Measurements from ENCODE around the gene CHI3L1. TPM values are rescaled to one million over a fixed set of nuclear protein-coding genes. Genes with fewer than 3 reads are reported as not detected.

CHI3L1 gene
- total and polyA plus RNA-seq, 2 donors (not counting 1 experiment from before 2014, with no cell fraction given) = 0.15 TPM; not detected in 1

DNA sequence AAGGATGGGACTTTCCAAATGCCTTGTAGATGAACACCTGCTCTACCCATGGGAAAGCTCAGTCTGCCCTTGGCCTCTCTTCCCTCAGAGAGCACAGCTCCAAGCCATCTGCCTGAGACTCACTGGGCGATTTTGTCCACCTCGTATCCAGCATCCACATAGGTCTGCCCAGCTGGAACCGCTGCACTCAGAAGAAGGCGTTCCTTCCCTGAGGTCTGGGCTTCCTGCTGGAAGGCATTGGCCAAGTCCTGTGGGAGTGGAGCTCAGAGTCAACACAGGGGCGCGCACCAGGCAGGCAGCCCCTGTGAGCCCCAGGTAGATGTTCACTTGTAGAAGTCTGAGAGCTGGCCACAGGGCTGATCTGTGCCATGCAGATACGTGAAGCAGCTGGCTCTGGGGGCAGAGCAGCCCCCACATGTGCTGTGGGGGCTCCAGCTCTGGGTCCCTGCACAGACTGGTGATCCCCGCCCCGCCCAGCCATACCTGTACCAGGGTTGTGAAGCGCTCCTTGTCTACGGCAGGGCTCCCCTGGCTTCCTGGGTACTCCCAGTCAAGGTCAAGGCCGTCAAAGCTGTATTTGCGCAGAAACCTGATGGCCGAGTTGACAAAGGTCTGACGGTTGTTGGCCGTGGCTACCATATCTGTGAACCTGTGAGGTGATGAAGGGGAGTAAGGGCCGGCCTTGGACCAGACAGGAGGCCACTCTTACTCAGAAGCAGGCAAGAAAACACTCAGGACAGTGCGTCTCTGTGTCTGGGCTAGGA is 36.7 kb upstream of the CHI3L1 start:
- peaks cover 0 to 4% (median 0%) of the 10 kb centered on the region in 4 experiments for H3K27me3 ChIP-seq (replicated peaks in 1 of 4; ENCODE audit: control extremely low read depth in 1 of 4, control insufficient read depth in 3 of 4, insufficient read depth in 4 of 4, low read length in 3 of 4)
- TF ChIP-seq, protein P1, sequence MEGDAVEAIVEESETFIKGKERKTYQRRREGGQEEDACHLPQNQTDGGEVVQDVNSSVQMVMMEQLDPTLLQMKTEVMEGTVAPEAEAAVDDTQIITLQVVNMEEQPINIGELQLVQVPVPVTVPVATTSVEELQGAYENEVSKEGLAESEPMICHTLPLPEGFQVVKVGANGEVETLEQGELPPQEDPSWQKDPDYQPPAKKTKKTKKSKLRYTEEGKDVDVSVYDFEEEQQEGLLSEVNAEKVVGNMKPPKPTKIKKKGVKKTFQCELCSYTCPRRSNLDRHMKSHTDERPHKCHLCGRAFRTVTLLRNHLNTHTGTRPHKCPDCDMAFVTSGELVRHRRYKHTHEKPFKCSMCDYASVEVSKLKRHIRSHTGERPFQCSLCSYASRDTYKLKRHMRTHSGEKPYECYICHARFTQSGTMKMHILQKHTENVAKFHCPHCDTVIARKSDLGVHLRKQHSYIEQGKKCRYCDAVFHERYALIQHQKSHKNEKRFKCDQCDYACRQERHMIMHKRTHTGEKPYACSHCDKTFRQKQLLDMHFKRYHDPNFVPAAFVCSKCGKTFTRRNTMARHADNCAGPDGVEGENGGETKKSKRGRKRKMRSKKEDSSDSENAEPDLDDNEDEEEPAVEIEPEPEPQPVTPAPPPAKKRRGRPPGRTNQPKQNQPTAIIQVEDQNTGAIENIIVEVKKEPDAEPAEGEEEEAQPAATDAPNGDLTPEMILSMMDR (IDR thresholded peaks at IDR 0.05) = no peak
- TF ChIP-seq EZH2 (IDR thresholded peaks at IDR 0.05; ENCODE audit: borderline replicate concordance, insufficient read depth, low read depth, low read length, poor library complexity, severe bottlenecking) = no peak
- no peaks in the 10 kb centered on the region for H4K20me1 ChIP-seq (ENCODE audit: control insufficient read depth, insufficient read depth, low read length, poor library complexity, severe bottlenecking)
- DNase-seq = no peak
- no peak overlapping the region for H2AFZ ChIP-seq (ENCODE audit: insufficient read depth, low read depth, low read length, poor library complexity, severe bottlenecking)
- WGBS (ENCODE audit: insufficient coverage) = 89% methylated on average over 18 of the region's 18 CpGs
- no peak for ATAC-seq (ENCODE audit: low read depth)
- H3K9me3 ChIP-seq (ENCODE audit: control extremely low read depth in 1 of 3, control insufficient read depth in 2 of 3, insufficient read depth in 1 of 3, low read length in 2 of 3) = no peaks in the 10 kb centered on the region
- no peaks in the 10 kb centered on the region for H3K4me1 Mint-ChIP-seq
- no peak overlapping the region for H3K4me2 ChIP-seq (replicated peaks; ENCODE audit: low read depth, low read length, poor library complexity, severe bottlenecking)
- CTCF ChIA-PET = interaction anchor here (1.2 kb wide), 1 partner anchor 9 kb away, joined by 3 read pairs; no protein-coding TSS in a partner anchor
- H3K9me3 Mint-ChIP-seq (ENCODE audit: insufficient read depth) = no peaks in the 10 kb centered on the region
- H3K27ac Mint-ChIP-seq = no peak overlapping the region
- H3K4me3 ChIP-seq (ENCODE audit: control extremely low read depth in 1 of 5, extremely low read depth in 1 of 5, insufficient read depth in 1 of 5, low read depth in 2 of 5, low read length in 4 of 5) = no peak overlapping the region
- no peak overlapping the region for H3K9ac ChIP-seq (ENCODE audit: low read length)
- H3K4me1 ChIP-seq (ENCODE audit: control insufficient read depth in 2 of 2, insufficient read depth in 2 of 2, low read length in 2 of 2) = no peaks in the 10 kb centered on the region
- H3K27ac ChIP-seq (ENCODE audit: low read length in 2 of 2) = no peak overlapping the region
- POLR2A ChIA-PET = no interaction called here
- intact Hi-C loops (cut with micrococcal nuclease) = no loop called here
- no peaks in the 10 kb centered on the region for H3K79me2 ChIP-seq (ENCODE audit: control insufficient read depth, insufficient read depth, low read length)
- no peaks in the 10 kb centered on the region for H3K36me3 ChIP-seq (replicated peaks in 1 of 2; ENCODE audit: control extremely low read depth in 1 of 2, control insufficient read depth in 1 of 2, extremely low read depth in 1 of 2, insufficient read depth in 2 of 2, low read length in 1 of 2)
- no peak overlapping the region for H3K4me3 Mint-ChIP-seq
- peaks cover 11% of the 10 kb centered on the region for H3K27me3 Mint-ChIP-seq

DNA sequence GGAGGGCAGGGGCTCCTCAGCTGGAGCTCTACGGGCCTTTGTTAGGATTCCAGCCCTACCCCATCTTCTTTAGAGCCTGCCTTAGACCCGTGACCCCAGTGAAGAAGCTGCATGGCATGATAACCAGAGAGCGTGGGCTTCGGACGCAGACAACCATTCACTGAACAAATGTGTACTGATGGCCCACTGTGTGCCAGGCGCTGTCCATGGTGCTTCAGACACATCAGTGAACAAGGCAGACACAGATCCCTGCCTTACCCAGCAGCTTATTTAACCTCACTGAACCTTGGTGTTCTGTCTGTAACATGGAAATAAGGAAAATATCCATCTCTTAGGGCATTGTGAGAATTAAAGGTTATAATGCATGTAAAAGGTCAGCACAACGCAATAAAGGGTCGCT is 33.4 kb upstream of the CHI3L1 start:
- Histone ChIP-seq H3K36me3 (replicated peaks in 1 of 2; ENCODE audit: control extremely low read depth in 1 of 2, control insufficient read depth in 1 of 2, extremely low read depth in 1 of 2, insufficient read depth in 2 of 2, low read length in 1 of 2) (no peaks in the 10 kb centered on the region), H3K79me2 (ENCODE audit: control insufficient read depth, insufficient read depth, low read length) (no peaks in the 10 kb centered on the region), H3K4me1 (ENCODE audit: control insufficient read depth in 2 of 2, insufficient read depth in 2 of 2, low read length in 2 of 2) (no peaks in the 10 kb centered on the region), H2AFZ (ENCODE audit: insufficient read depth, low read depth, low read length, poor library complexity, severe bottlenecking) (no peak overlapping the region), H4K20me1 (ENCODE audit: control insufficient read depth, insufficient read depth, low read length, poor library complexity, severe bottlenecking) (no peaks in the 10 kb centered on the region), H3K9ac (ENCODE audit: low read length) (no peak overlapping the region), H3K4me3 (ENCODE audit: control extremely low read depth in 1 of 5, extremely low read depth in 1 of 5, insufficient read depth in 1 of 5, low read depth in 2 of 5, low read length in 4 of 5) (no peak overlapping the region), H3K27me3 (replicated peaks in 1 of 4; ENCODE audit: control extremely low read depth in 1 of 4, control insufficient read depth in 3 of 4, insufficient read depth in 4 of 4, low read length in 3 of 4) (peaks cover 0 to 22% (median 0%) of the 10 kb centered on the region in 4 experiments), H3K27ac (ENCODE audit: low read length in 2 of 2) (no peak overlapping the region), H3K4me2 (replicated peaks; ENCODE audit: low read depth, low read length, poor library complexity, severe bottlenecking) (no peak overlapping the region), H3K9me3 (ENCODE audit: control extremely low read depth in 1 of 3, control insufficient read depth in 2 of 3, insufficient read depth in 1 of 3, low read length in 2 of 3) (no peaks in the 10 kb centered on the region)
- DNase-seq (no peak), ATAC-seq (ENCODE audit: low read depth) (no peak)
- ChIA-PET POLR2A (no interaction called here), CTCF (interaction anchor here (9.5 kb wide), 1 partner anchor 179 kb away, joined by 135 read pairs; no protein-coding TSS in a partner anchor)
- intact Hi-C loops (cut with micrococcal nuclease) = loop anchor here (5.0 kb wide), 1 partner anchor 103 kb away; no protein-coding TSS in a partner anchor
- H3K27me3 Mint-ChIP-seq = peaks cover 9% of the 10 kb centered on the region
- TF ChIP-seq, protein P1 (IDR thresholded peaks at IDR 0.05) = no peak
- TF ChIP-seq EZH2 (IDR thresholded peaks at IDR 0.05; ENCODE audit: borderline replicate concordance, insufficient read depth, low read depth, low read length, poor library complexity, severe bottlenecking) = no peak
- H3K4me1 Mint-ChIP-seq = no peaks in the 10 kb centered on the region
- H3K4me3 Mint-ChIP-seq = no peak overlapping the region
- H3K27ac Mint-ChIP-seq = no peak overlapping the region
- H3K9me3 Mint-ChIP-seq (ENCODE audit: insufficient read depth) = no peaks in the 10 kb centered on the region
- WGBS (ENCODE audit: insufficient coverage) = 90% methylated on average over 5 of the region's 8 CpGs

All from B cell (primary cell).